ENCODE results near the gene PLCL2.

The PLCL2 gene

DNA sequence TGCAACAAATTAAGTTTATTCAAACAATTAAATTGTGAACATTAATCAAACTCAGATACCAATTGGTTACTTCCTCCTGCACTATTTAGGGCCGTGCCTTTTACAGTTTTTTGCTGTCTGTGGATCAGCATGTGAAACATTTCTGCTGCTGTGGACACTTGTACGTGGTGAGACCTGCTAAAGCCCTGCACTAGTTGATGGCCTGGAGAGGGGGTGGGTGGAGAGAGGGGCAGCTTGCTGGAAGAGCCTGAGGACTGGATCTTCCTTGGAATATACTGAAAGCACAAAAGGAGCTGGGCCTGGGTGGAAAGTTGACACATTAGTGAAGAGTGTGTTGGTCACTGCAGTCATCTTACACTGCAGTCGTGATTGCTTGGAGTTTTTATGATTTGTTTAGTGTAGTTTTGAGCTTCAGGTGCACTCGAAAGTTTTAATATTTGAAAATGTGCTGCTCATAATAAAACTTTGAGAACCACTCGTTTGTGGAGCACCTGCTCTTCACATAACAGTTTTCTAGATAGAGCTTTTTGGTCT lies 11.4 kb downstream of the PLCL2 start:
- DNase-seq = no peak

DNA sequence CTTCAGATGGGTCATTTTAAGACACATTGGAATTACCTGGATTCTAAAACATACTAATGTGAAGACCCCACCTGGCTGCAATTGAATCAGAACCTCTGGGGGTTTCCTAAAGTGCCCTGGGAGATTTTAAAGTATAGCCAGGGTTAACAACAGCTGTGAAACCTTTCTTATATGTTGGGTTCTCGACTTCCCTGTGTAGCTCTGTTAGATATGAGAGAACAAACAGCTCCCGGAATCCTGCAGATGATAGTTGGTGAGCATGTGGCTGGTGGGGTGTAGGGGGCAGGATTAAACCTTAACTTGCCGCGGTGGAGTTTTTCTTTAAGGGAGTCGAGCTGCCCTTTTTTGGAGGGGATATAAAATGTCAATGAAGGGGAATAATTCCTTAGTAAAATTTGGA lies 12.1 kb downstream of the PLCL2 start:
- DNase-seq = no peak

DNA sequence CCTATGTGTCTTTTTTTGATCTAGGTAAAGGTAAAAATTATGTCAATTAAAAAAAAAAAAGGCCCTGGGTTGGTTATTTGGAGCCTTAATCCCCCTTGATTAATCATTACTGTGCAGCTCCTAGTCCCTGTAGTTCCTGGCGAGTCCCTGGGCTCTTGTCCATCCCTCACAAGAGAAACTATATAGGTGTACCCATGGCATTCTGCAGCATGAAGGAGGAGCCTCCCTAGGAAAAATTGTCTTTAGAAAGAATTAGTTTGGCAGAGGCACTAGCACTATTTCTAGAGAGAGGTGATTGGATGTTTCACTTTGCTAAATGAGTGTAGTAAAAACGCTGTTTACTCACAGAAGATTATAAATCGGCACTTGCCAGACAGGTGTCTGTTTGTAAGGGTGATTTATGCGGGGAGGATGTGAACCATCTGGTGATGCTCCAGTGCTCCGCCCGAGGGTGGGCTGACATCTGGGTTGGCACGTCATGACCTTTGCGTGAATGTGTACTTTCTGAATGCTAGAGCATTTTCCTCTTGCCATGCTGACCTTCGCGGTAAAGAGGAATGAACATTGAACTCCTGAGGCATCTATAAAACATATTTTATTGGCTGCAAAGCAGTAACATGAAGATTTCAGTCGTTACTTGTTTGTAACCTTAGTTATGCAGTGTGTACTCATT lies 12.6 kb downstream of the PLCL2 start:
- DNase-seq = no peak

DNA sequence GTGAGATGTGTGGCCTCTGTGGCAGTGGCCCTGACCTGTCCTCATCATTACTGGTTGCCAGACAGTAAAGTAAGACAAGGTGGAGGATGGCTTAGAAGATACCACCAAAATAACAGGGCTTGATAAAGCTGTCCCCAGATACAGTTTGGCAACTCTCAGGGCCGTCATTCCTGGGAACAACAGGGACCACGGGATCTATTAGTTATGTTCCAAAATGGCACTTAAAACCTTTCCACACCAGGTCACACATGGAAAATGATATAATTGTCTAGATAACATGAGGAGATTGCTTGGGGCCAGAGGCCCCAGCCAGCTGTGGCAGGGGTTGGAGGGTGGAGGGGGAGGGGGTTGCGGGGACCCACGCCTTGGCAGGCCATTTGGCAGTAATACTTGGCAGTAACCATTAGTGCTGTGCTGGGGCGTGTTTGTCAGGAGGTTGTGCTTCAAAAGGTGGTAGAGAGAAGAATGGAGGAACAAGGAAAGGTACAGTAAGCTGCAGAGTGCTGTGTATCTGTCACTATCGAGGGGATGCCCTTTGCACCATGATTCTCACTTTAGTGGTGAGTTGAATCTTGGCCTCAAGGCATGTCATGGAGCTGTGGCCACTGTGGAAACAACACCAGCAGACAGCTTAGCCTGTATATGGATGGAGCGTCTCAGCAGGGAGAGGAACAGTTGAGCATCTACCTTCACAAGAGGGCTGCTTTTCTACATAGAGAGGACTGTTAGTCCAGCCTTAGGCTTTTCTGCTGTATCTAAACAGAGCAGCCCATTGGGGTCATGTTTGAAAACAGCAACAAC lies 14.0 kb downstream of the PLCL2 start:
- DNase-seq = no peak

DNA sequence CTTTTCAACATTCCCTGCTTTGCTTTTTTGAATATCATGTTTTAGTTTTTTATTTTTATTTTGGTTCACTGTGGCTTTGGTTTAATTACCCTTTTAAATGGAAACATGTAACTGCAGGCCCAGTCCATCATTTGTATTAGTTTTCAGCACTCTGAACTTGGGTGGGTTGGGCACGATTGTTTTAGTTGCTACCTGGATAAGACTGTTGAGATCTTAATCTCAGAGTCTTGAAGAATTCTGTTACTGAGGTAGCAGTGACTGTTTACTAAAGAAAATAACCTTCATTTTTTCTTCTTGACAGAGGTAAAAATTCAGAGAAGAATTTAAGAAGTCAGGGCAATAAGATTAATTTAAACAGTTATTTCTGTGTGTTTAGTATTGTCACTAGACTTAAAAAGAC lies 15.2 kb downstream of the PLCL2 start:
- DNase-seq = no peak

DNA sequence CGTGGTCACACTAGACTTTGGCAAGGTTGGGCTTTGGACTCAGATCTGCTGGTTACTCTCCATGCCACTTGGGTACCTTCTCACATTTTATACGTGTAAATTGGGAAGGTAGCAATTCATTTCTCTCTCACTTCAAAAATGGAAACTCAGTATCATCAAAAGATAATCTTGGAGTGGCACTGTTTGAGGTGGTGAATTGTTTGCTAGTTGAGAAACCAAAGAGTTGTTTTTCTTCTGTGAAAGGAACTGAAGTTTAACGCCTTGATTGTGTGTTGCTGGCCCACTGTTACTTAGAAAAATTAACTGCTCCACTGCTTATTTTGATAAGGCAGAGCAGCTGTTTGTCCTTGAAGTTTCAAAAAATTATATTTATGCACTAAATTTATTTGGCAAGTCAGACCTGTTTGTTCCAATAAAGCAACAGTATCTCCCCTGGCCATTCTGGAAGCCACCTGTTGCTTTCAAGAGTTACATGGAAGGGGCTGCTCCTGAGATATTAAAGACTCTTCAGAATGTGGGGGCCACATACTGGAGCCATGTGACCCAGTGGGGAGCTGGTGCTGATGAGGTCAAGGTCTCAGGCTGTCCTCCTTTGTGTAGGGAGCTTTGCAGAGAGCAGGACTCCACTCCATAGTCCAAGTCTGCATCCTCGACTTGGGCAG lies 16.2 kb downstream of the PLCL2 start:
- no peak for DNase-seq

DNA sequence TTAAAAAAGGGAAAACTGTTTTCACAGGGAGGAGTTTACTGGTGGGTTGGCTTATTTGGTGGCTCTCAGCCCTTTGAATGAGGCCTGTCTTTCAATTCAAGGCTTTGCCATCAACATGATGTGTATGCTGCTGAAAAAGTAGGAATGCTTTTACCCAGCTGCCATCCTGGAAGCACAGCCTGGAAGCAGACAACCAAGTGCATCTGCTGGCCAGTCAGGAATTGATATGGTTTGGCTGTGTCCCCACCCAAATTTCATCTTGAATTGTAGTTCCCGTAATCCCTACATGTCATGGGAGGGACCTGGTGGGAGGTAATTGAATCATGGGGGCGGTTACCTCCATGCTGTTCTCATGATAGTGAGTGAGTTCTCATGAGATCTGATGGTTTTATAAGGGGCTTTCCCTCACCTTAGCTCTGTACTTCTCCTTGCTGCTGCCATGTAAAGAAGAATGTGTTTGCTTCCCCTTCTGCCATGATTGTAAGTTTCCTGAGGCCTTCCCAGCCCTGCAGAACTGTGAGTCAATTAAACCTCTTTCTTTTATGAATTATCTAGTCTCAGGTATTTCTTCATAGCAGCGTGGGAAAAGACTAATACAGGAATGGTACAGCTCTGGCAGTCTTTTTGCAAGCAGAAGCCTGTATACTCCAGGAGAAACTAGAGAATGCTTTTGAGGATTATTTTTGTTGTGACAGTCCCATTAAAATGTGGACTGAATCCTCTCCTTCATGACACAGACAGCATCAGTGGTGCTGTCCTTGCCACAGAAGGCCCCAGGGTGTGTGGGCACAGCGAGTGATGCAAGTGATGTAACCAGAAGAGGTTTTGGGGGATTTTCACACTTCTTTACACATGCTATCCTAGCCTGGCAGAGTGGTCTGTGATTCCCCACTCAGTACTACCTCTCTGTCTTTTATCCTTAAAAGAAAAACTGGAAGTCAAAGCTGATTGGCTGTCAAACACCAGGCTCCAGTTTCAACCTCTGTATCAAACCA lies 20.0 kb downstream of the PLCL2 start:
- no peak for DNase-seq

DNA sequence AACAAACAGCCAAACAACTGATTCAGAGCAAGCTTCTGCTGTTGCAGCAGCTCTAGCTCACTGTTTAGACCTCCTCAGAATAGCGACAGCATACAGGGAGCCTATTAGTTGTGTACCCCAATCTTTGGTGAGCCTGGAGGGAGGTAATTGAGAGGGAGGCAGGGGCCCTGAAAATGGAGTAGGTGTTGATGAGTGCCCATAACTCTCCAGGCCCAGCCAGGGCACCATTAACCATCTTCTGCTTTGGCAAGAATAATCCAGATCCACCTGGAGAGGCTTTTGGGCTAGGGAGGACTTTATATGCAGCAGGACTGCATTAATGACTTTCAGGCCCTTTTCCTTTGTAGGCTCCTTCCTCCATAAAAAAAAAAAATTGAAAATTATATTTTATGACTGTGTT lies 20.9 kb downstream of the PLCL2 start:
- no peak for DNase-seq

DNA sequence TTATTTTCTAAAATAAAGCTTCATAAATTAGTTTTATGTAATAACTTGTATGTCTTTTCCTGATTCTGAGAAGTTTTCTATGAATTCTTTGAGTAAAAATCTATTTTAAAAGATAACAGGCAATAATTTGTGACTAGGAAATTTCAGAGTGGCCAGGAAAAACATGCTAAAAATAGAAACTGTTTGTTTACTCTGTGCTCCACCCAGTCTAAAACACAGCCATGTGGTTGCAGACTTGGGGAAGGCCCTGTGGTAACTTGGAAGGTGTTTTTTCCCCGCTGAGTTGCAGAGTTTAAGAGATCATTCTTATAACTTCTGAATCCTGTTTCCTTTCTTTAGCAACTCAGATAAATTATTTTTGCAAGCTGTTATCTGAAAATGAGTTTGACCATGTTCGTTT lies 21.9 kb downstream of the PLCL2 start:
- no peak for DNase-seq

DNA sequence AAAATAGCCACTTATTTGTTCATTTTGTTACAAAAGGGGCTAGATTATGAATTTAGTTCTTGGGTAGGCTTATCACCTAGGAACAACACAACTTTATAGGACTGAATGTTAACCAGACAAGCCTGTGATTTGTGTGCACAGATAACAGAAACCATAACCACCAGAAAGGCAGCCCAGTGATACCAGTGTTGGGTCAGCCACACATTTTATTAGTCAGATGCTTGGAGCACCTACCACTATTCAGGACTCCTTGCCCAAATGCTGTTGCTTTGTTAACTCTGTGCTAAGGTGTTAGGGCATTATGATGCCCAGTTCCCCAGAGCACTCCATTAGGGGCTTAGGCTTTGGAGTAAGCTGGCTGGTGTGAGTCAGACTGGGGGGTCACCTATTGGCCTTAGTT lies 22.5 kb downstream of the PLCL2 start:
- DNase-seq = no peak

DNA sequence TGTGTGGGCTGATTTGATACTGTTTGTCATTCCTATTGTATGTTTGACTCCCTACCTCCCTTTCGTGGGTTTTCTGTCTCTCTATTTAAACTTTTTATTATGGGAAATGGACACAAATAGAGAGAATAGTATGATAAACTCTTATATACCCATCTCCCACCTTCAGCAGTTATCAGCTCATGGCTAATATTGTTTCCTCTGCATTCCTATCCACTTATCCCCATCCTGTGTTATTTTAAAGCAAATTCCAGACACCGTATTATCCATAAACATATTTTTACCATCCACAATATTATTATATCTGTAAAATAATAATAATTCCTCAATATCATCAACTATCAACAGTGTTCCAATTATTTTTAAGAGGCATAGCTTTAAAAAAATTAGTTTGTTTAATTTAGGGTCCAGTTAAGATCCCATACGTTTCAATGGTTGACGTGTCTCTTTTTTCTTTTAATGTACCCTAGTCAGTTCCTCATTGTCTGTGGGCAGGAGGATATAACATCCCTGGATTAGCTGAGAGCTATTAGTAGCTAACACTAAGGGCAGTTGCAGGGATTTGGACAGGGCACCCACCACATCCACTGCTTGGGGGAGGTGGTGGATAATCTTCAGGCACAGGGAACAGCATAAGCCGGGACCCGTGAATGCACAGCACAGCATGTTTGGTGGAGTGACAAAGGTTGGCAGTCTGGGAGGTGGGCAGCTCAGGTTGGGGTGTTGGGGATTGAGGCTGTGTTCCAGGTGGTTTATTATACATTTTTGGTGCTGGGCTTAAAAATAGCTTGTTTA lies 23.5 kb downstream of the PLCL2 start:
- DNase-seq = no peak

DNA sequence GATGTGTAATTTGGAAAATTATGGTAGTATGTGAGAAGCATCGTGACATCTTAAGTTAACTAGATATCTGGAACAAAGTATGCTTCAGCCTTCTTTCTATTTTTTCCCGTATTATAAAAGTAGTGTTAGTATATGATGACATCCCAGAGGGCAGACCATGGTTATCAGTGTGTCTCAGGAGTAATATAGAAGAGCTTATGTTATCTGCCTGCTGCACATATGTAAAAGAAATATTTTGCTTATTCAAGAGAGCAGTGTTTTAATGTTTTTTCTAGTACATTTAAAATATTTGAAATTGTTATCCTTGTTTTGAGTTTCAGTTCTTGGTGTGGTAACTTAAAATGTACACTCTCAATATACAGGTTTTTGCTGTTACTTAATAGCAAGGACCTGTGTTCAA lies 24.1 kb downstream of the PLCL2 start:
- no peak for DNase-seq

DNA sequence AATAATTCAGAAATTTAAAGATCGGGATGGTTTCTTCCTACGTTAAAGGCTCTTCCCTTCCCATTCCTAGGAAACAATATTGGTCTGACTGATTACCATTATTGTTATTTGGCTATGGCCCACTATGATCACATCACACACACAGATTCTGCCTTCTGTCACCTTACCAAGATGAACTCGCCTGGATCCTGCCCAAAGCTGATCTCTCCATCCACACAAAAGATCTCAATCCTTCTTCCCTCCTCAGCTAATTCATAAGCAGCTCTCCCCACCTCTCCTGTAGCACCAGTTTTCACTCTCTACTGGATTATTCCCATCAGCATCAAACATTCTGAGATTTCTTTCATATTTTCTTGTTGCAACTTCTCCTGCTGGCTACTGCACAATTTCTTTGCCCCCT lies 25.0 kb downstream of the PLCL2 start:
- no peak for DNase-seq

DNA sequence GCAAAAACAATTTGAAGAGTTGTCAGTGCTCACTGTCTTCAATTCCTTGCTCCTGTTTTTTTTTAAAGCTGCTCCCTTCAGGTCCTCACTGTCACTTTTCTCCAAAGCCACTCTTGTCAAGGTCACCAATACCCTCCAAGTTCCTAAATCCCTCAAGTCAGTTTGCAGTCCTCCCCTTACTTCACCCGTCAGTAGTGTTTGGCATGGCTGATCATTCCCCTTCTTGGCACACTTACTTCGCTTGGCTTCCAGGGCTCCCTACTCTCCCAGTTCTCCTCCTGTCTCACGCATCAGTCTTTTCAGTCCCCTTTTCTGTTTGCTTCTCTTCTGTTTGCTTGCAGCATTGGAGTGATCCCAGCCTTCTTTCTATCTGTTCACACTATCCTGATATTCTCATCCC lies 25.5 kb downstream of the PLCL2 start:
- DNase-seq = no peak

DNA sequence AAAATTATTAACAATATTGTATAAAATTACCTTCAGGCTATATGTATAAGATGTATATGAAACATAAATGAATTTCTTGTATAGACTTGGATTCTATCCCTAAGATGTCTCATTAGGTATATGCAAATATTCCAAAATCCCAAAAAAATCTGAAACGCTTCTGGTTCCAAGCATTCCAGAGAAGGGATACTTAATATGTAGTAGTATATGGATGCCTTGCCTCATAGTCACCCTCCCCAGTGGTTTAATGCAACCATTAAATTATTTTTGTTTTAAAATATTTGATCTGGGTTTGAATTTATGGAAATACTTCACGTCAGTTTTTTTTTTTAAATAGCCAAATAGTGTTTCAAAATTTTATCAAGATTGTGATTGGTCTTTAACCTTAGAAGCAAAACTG lies 27.2 kb downstream of the PLCL2 start:
- DNase-seq = no peak

DNA sequence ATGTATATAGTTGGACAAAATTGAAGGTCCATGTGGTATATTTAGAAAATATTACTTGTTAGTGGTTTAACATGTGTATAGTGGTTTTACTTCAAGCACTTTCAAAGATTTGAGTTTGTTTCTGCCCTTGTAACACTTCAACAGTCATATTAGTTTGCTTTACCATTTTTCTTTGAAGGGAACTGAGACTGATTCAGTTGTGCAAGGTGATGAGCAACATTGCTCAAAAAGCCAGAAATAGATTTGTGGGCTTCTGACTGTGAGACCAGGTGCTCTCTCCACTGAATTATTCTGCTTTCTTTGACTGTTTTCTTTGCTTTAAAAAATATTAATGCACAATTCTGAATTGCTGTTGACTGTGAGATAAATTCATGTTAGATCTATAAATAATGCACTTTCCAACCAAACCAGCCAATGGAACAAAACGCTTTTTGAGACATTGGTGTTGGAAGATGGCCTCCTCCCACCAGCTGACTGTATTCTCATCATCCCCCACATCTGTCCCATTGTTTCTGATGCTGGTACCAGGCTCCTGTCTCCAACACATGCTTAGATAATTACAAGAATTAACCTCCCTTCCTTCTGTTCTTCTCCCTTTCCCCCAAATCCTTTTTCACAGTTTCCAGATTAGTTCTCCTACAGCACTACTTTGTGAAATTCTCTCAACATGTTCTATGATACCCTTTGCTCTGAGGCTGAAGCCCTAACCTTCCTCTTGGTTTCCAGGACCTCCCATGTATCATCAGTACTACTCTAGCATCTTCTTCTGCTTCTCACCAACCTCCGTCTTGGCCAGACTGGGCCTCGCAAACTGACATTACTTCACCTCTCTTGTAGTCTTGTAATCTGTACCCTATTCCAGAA lies 27.9 kb downstream of the PLCL2 start:
- DNase-seq = no peak

DNA sequence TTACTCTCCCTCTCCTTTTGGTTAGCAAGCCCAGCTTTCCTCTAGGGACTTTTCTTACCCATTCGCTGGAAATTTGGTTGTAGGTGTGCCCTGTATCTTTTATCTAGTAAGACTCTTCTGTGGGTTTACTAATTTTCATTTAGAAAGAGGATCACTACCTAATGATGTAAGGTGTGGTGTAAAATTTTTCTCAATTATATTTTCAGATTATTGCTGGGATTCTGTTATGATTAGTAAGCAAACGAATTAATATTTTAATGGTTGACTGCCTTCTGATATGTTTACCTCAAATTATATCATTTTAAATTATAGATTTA lies 28.5 kb downstream of the PLCL2 start:
- DNase-seq = no peak

DNA sequence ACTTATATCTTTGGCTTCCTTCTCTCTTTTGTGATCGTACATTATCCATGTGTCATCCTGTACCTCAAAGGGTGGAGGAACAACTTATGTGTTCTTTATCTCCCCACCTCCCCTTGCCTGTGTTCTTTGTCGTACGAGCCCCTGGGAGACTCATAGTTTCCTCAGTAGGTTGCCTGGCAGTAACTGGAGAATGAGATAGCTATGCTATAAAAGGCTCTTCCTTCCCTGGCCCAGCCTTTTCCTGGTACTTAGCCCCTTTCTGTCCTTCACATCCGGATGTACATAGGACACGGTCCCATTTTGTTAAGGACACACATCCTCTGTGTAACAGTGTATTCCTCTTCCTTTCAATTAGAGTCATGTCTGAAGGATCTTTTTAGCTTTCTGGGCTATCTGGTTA lies 32.1 kb downstream of the PLCL2 start:
- DNase-seq = no peak

DNA sequence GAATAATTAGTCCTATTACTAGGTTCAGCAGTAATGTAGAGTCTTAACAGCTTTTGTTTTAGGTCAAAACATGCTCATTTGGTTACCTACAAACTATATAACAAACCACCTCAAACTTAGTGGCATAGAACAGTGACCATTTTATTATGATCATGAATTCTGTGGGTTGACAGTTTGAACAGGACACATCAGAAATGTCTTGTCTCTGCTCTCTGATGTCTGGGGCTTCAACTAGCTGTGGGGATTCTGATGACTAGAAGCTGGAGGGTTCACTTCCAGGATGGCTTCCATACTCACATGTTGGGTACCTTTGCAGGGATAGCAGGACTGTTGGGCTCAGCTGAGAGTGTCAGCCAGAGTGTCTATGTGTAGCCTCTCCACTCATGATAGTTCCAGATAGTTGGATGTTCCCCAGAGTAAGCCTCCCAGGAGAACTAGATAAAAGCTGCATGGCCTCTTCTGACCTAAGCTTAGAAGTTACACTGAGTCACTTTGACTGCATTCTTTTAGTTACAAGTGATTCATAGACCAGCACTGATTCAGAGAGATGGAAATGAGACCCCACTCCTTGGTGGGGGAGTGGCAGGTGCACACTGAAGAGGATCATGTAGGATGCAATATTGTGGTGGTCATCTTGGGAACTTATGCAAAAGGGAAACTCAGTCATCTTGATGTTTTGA lies 32.6 kb downstream of the PLCL2 start:
- no peak for DNase-seq

DNA sequence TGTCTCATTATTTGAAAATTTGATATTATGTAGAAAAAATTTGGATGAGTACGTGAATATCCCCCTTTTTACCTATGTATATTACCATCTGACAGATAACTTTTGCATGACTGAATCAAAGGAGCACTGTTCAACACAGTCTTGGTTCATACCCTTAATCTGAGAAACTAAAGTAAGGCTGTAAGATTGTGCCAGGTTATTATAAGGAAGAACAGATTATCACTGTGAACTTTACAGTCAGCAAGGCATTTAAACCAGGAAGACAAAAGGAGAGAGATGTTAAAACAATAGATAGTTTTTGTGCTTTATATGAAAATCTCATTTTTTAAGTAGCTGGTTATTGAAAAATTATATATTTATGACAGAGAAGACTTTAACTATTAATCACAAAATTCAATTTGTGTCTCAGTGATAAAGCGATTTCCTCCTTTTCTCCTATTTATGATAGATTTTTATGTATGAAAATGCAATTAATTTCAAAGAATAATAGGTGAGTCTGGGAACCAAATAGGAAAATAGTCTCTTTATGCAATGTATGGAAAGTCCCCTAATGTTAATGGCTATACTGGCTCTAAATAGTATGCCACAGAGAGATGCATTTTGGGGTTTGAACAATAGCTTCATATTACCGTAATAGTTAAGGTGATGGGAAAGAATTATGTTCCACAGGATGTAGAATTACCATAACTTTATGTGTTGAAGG lies 33.4 kb downstream of the PLCL2 start:
- DNase-seq = no peak

Data from activated gamma-delta T cell (primary cell).